Superior temporal gyrus (tissue), 1 donor: Measurements from ENCODE around the gene JAZF1.
"Not testable (repeated sequence)": the region's sequence is repeated elsewhere in the genome, so short reads cannot be mapped to it uniquely, and the experiment has no call there.

Source experiments
- DNase-seq: peaks from one replicate; pipeline ENCODE4 v3.0.0-alpha.2; 2016; ENCODE audit errors: extremely low spot score

Gene JAZF1

DNA sequence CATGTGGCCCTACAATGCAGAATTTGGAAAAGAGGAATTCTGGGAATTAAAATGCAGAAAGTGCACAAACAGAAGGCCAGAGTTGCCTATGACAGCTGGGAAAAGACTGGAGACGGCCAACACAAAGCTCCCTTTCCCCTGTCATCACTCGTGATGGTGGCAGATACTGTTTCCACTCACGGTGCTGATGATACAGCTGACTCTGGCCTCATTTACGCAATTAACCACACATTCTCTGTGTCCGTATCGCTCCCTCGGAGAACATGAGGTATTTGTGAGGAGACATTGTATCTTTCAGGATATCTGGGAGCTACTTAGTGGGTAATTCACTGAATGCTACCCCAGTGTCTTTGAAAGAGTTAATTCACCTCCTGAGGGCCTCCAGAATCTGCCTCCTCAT, 267.8 kb downstream of the JAZF1 start:
- DNase-seq: no peak

- no peak for DNase-seq
Measured at GRCh38 chr7:27911920-27912319, 268.7 kb downstream of the JAZF1 start.

DNA sequence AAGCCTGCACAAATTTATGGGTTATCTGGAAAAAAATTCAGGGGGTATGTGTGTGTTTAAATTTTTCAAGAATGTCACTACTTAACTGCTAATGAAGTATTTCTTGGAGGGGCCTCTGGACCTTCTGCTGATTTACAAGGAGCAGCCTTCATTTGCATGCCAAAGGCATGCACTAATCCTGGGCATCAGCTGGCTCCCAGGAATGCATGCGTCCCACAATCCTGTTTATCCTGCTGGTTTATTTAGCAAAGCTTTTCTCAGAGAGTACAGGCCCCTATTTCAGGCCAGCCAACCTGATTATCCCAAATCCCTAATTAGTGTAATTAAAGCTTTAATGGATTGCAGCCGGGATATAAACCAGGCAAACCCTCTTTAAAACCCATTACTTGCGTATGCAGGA, 270.3 kb downstream of the JAZF1 start:
- peak; percentile 22 for DNase-seq

- no peak for DNase-seq
Measured at GRCh38 chr7:27908534-27909165, 271.9 kb downstream of the JAZF1 start.

- no peak for DNase-seq
Measured at GRCh38 chr7:27906385-27907091, 274.1 kb downstream of the JAZF1 start.

- no peak for DNase-seq
Measured at GRCh38 chr7:27905951-27906350, 274.6 kb downstream of the JAZF1 start.

- no peak for DNase-seq
Measured at GRCh38 chr7:27901028-27901760, 279.4 kb downstream of the JAZF1 start.

GRCh38 chr7:27900006-27900405, 280.6 kb downstream of the JAZF1 start:
- DNase-seq: no peak

DNA sequence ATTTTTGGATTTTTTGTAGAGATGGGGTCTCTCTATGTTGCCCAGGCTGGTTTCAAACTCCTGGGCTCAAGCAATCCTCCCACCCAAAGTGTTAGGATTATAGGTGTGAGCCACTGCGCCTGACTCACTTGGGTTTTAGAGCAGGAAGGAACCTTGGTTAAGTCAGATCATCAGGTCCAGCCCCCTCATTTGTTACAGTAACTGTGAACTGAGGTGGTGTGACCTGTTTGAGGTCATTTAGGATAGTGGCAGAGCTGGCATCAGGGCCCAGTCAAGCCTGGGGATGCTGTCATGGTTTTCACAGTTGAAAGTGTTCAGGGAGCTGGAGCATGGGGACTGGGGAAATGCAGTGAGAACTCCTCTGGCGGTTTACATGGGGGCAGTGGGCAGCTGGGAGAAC, 281.0 kb downstream of the JAZF1 start:
- DNase-seq: no peak

DNA sequence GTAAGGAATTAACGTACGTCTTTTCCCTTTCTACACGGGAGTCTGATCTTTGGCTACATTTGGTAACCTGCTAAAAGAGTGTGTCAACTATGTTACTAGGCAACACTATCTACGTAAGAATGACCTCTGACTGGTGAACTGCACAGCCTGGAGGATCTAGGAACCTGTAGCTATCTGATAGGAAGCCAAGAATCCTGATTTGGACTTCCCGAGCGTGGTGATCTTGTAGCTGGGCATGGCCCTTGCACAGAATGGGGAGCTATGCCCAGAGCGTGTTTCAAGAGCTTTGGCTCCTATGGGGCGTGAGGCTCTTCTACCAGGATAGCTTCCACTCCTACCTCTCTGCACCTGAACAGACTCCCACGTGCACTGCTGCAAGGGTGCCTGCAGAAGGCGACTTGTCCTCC, 283.2 kb downstream of the JAZF1 start:
- DNase-seq: no peak

- no peak for DNase-seq
Measured at GRCh38 chr7:27897001-27897400, 283.6 kb downstream of the JAZF1 start.

- no peak for DNase-seq
Measured at GRCh38 chr7:27895551-27895950, 285.0 kb downstream of the JAZF1 start.

DNA sequence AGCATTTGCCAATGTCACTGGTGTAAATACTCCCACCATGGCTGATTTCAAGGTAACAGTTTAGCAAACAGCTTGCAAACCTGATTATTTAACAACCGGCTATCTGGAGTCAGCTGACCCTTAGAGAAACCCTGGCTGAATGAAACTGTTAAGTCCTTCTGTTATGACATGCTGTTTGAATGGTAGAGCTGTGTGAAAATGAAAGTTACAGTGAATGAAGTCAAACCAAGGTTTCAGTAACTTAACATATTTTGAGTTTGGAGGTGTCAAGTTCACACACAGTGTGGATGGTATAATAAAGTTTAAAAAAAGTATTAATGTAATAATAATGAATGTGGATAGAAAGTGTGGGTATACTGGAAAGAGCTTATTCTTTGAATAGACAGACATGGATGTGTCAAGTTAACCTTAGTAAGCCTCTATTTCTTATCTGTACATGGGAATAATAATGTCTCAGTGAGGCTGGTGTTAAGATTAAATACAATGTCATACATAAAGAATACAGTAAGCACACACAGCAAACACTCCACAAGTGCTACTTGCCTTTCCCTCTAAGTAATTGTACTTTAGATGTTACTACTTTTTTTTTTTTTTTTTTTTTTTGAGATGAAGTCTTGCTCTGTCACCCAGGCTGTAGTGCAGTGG, 290.3 kb downstream of the JAZF1 start:
- no peak for DNase-seq

- no peak for DNase-seq
Measured at GRCh38 chr7:27889800-27890199, 290.8 kb downstream of the JAZF1 start.

DNA sequence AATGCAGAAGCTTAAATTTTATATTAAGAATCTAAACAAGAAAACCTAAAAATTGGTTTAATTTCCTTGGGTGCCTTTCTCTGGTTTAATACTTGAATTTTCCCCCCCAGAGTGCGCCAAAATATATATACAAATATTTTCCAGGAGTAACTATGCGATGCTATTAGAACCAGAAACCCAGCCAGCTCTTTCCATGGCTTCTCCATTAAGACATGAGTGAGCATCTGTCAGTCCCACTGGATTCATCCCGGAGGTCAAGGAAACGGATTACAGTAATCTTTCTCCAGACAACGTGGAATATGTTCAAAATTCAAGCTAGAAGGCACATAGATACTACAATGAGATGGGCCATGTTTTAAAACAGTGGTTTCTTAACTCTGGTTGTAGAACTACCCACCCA, 291.9 kb downstream of the JAZF1 start:
- DNase-seq: no peak

GRCh38 chr7:27886710-27887109, 293.9 kb downstream of the JAZF1 start:
- DNase-seq: not testable (repeated sequence)

- DNase-seq: no peak
Measured at GRCh38 chr7:27885652-27886051, 294.9 kb downstream of the JAZF1 start.

DNA sequence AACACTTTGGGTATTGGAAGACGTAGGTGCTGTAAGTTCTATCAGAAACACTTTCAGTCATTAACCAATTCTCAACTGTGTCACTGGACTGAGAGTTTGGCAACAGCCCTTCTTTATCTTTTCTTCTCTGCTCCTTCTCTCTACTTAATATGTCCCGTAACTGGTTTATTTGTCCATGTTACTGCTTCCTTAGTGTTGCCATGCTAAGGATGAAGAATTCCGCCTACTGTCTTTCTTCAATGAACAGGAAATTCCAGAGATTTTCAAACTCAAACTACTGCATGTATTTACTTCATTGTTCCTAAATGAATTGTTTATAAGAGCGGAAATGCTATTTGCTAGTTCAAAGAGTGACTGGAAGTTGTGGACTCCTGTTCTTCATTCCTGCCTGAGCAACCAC, 296.9 kb downstream of the JAZF1 start:
- no peak for DNase-seq

DNA sequence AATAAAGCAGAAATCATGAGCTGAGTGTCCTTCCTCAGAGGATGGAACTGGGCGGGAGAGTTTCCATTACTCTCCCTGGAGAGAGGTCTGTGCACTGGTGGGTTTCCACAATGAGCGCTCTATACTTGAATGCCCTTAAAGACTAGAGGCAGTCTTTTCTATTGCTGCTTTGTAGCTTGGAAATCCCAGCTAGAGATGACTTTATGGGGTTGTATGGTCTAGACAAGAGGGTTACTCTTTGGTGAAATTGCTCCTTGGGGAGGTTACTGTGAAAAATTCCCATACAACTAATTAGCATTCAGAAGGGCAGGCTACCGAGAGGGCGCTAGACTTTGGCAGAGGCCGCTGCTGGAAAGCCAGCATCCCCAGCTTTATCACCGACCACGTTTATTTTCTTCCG, 303.8 kb downstream of the JAZF1 start:
- no peak for DNase-seq

DNA sequence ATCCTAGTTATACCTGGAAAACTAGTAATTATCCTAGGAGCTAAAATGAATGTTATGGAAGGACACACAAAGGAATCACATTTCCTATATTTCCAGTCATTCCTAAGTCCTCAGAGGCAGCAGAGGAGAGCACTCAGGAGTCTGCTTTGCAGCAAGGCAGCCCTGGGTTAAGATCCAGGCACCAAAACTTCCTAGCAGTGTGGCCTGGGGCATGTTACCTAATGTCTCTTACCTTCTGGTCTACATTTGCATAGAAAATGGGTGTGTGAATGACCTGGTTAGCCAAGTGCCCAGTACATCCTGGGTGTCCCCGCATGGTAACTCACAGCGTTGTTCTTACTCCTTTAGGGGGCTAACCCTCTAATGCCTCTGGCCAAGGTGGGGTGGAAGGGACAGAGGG, 304.8 kb downstream of the JAZF1 start:
- no peak for DNase-seq

DNA sequence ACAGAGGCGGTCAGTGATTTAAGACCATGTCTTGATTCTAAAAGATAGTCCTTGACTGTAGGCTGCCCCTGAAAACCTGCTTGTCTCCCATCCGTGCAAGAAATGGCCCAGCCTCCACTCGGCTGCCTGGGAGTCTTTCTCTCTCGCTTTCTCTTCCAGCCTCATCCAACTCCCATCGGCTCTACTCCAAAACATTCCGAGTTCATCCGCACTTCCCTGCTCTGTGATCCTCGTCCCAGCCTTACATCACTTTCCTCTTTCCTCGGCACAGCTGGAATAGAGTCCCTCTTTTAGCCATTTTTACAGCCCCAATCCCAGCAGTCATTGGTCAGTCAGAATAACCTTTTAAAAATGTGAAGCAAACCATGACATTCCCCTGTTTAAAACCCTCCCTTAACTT, 305.5 kb downstream of the JAZF1 start:
- no peak for DNase-seq
